ENCODE measurements around the gene CASK.
"Not testable (repeated sequence)": the region's sequence is repeated elsewhere in the genome, so short reads cannot be mapped to it uniquely, and the experiment has no call there.

The CASK gene

DNA sequence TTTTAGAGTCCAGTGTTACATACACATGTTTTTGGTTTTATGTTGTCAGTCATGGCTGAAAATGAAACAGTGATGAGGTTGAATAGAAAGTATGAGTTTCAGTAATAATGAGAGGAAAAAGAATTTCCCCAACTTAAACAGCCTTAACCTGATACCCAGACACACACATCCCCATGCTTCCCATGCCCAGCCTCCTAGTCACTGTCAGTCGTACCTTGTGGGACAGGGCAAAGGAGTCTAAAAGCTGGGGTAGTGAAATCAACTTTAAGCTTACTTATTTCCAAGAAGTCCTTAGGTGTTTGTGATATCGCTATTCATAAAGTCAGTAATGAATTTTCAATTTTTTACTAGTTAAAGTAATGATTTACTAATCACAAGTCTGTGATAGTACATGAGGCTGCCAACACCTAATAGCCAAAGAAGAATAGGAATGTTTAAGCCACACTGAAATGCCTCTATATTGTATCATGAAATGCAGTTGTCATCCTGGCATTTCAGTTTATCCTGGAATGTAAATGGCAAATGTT is 258.9 kb downstream of the CASK start:
- no peak for DNase-seq (ENCODE audit: low read depth, low spot score)
- H3K36me3 ChIP-seq (ENCODE audit: insufficient read depth, low read length), result no peaks in the 10 kb centered on the region
- no peaks in the 10 kb centered on the region for H3K9me3 ChIP-seq (ENCODE audit: low read depth, low read length)
- H3K27ac ChIP-seq, result no peak overlapping the region
- H3K9ac ChIP-seq (ENCODE audit: insufficient read length), result no peak overlapping the region
- TF ChIP-seq FOXP2 (optimal IDR thresholded peaks at IDR 0.05; ENCODE audit: control extremely low read depth, extremely low read length, insufficient read depth) (no peak), EZH2 (IDR thresholded peaks at IDR 0.05) (no peak), POLR2AphosphoS5 (IDR thresholded peaks at IDR 0.05; ENCODE audit: borderline replicate concordance, low read depth, low read length) (no peak)
- no peak overlapping the region for H3K4me3 ChIP-seq

DNA sequence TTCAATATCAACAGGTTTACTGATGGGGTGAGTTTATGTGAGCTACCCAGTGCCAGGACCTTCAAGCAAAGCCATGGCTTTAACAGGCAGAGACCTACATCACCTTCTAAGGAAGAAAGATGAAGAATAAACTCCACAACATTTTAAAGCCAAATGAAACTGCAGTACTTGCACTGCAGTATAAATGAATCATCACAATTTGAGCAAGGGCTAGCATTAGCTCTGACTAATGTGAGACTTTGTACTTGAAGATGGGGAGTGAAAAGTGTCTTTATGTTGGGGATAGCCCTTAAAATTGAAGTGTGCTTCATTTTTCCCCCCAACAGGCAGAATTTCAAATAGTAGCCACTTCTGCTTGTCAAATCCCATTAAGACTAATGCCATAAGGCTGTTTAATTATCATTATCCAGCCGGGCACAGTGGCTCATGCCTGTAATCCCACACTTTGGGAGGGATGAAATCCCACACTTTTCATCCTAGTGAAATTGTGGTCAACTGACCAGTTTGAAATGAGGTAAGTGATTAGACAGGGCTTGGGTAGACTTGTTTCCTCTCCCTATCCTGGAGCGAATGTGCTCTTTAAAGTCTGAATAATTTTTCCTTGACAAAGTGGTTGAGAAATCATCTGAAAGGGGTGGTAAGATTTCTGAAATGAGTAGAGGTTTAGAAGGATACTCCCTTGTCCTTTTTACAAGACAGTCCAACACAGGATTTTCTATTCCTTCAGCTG is 261.8 kb downstream of the CASK start:
- Histone ChIP-seq H3K36me3 (ENCODE audit: insufficient read depth, low read length) (no peaks in the 10 kb centered on the region), H3K9me3 (ENCODE audit: low read depth, low read length) (no peaks in the 10 kb centered on the region)

DNA sequence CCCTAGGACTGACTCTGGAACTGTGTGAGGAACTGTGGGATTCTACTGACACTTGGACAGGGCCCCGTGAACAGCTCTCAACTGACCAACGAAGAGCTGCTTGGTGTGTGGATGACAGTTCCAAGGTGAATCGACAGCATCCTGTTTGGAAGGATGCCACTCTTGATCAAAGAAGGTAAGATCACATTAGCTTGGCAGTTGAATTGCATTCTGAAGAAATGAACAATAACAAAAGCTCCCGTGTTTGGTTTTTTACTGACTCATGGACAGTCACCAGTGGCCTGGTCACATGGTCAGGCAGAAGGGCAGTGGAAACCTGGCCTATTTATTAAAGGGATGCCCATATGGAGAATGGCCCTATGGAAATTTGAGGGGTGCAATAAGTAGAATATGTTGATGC is 267.7 kb downstream of the CASK start:
- Histone ChIP-seq H3K9me3 (ENCODE audit: low read depth, low read length) (no peaks in the 10 kb centered on the region), H3K36me3 (ENCODE audit: insufficient read depth, low read length) (no peaks in the 10 kb centered on the region), H3K9ac (ENCODE audit: insufficient read length) (no peak overlapping the region), H3K27ac (no peak overlapping the region), H3K4me3 (no peak overlapping the region)
- DNase-seq (ENCODE audit: low read depth, low spot score), result no peak
- no peak for TF ChIP-seq POLR2AphosphoS5 (IDR thresholded peaks at IDR 0.05; ENCODE audit: borderline replicate concordance, low read depth, low read length)
- no peak for TF ChIP-seq EZH2 (IDR thresholded peaks at IDR 0.05)
- TF ChIP-seq FOXP2 (optimal IDR thresholded peaks at IDR 0.05; ENCODE audit: control extremely low read depth, extremely low read length, insufficient read depth), result no peak

More for the DNA sequence above, 261.8 kb downstream of the CASK start:
- no peak overlapping the region for H3K4me3 ChIP-seq
- TF ChIP-seq EZH2 (IDR thresholded peaks at IDR 0.05) (no peak), FOXP2 (optimal IDR thresholded peaks at IDR 0.05; ENCODE audit: control extremely low read depth, extremely low read length, insufficient read depth) (no peak), POLR2AphosphoS5 (IDR thresholded peaks at IDR 0.05; ENCODE audit: borderline replicate concordance, low read depth, low read length) (no peak)
- no peak overlapping the region for H3K27ac ChIP-seq
- DNase-seq (ENCODE audit: low read depth, low spot score), result no peak
- no peak overlapping the region for H3K9ac ChIP-seq (ENCODE audit: insufficient read length)

DNA sequence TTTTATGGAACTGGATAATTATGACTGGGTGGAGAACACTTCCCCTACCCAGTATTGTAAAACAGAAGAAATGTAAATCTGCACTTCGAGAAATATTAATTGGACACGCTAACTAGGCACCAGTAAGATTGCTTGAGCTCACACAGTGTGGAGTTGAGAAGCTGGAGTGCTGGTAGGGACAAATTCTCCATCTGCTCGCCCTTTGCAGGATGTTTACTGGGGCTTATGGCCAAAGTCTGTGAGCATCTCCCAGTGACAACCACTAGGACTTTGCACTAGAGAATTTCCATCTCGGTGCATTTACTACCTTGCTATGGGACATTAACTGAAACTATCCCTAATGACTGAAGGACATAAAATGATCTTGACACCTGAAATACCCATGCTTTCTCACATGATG is 268.3 kb downstream of the CASK start:
- Histone ChIP-seq H3K4me3 (no peak overlapping the region), H3K27ac (no peak overlapping the region), H3K9me3 (ENCODE audit: low read depth, low read length) (no peaks in the 10 kb centered on the region), H3K9ac (ENCODE audit: insufficient read length) (no peak overlapping the region), H3K36me3 (ENCODE audit: insufficient read depth, low read length) (no peaks in the 10 kb centered on the region)
- DNase-seq (ENCODE audit: low read depth, low spot score), result no peak
- TF ChIP-seq POLR2AphosphoS5 (IDR thresholded peaks at IDR 0.05; ENCODE audit: borderline replicate concordance, low read depth, low read length), result no peak
- TF ChIP-seq EZH2 (IDR thresholded peaks at IDR 0.05), result no peak
- no peak for TF ChIP-seq FOXP2 (optimal IDR thresholded peaks at IDR 0.05; ENCODE audit: control extremely low read depth, extremely low read length, insufficient read depth)

DNA sequence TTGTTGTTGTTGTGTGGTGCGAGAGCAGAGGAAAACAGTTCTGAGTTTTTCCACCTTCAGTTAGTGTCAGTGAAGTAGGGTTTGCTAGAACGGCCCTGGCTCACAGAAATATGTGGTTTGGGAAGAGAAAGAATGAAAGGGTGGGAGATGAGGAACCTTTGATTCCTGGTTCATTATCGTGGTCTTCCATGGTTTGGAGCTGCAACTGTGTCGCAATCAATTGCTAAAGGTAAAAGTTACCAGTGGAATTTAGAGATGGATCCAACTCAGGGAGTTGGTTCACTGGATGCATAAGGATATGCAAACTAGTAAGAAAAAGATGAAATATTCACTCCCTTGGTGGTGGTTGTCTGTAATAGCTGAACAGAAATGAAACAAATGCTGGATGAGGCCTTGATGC is 270.2 kb downstream of the CASK start:
- DNase-seq (ENCODE audit: low read depth, low spot score), result no peak
- TF ChIP-seq EZH2 (IDR thresholded peaks at IDR 0.05) (no peak), POLR2AphosphoS5 (IDR thresholded peaks at IDR 0.05; ENCODE audit: borderline replicate concordance, low read depth, low read length) (no peak), FOXP2 (optimal IDR thresholded peaks at IDR 0.05; ENCODE audit: control extremely low read depth, extremely low read length, insufficient read depth) (no peak)

DNA sequence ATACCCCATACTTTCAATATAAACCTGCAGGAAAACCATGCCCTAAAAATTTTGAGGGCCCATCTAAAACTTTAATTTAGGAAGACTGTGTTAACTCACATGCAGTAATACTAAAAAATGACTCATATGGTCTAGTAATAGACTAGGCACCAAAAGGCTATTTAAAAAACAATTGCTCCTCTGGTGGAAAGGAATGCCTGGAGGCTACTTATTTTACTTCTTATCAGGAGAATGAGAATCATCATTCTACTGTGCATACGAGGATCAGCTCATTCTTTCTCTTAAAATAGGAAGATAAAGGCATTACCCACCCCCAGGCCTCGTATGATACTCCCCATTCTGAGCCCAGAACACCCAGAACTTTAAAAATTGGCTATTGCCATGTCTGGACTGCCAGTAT is 277.2 kb downstream of the CASK start:
- not testable (repeated sequence) for H3K36me3 ChIP-seq (ENCODE audit: insufficient read depth, low read length); H3K4me3 ChIP-seq; H3K9me3 ChIP-seq (ENCODE audit: low read depth, low read length); H3K27ac ChIP-seq; DNase-seq (ENCODE audit: low read depth, low spot score); H3K9ac ChIP-seq (ENCODE audit: insufficient read length)

More for the DNA sequence above, 270.2 kb downstream of the CASK start:
- Histone ChIP-seq H3K4me3 (no peak overlapping the region), H3K27ac (no peak overlapping the region), H3K9me3 (ENCODE audit: low read depth, low read length) (no peaks in the 10 kb centered on the region), H3K9ac (ENCODE audit: insufficient read length) (no peak overlapping the region), H3K36me3 (ENCODE audit: insufficient read depth, low read length) (no peaks in the 10 kb centered on the region)

DNA sequence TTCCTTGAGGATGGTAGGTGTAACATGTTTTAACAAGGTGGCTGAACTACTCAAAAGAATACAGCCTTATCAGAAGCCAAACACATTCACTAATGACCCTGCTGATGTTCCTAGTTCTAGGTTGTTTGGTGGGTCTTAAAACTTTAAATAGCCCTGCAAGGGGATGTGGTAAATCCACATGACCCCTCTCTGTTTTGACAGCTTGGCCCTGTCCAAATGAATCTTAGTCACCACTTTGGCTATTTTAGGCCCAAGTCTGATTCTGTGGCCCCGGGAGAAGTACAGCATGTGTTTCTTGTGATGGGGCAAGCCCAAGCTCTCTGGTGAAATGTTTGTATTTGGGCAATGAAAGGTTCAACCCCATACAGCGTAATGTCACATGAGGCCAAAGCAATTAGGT is 289.1 kb downstream of the CASK start:
- TF ChIP-seq EZH2 (IDR thresholded peaks at IDR 0.05) (no peak), POLR2AphosphoS5 (IDR thresholded peaks at IDR 0.05; ENCODE audit: borderline replicate concordance, low read depth, low read length) (no peak), FOXP2 (optimal IDR thresholded peaks at IDR 0.05; ENCODE audit: control extremely low read depth, extremely low read length, insufficient read depth) (no peak)
- DNase-seq (ENCODE audit: low read depth, low spot score), result no peak
- no peak overlapping the region for H3K9ac ChIP-seq (ENCODE audit: insufficient read length)
- no peak overlapping the region for H3K27ac ChIP-seq
- H3K4me3 ChIP-seq, result no peak overlapping the region
- no peaks in the 10 kb centered on the region for H3K9me3 ChIP-seq (ENCODE audit: low read depth, low read length)
- no peaks in the 10 kb centered on the region for H3K36me3 ChIP-seq (ENCODE audit: insufficient read depth, low read length)

DNA sequence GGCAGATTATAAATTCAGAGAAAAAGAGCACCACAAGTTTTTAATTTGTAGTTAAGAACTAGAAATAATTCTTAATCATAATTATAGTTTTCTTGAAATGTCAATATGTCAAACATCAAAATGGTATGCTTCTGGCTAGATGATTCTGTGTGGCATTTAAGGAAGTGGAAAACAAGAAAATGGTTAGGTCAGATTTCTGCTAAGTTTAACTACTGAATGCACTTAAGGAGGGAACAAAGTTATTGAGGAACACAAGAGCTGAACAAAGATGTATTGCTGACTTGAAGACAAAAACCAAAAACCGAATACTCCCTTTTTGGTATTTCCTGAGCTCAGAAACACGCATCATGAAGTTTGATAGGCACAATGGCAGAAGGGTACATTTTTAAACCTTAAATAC is 293.3 kb downstream of the CASK start:
- TF ChIP-seq POLR2AphosphoS5 (IDR thresholded peaks at IDR 0.05; ENCODE audit: borderline replicate concordance, low read depth, low read length), result no peak
- no peak for DNase-seq (ENCODE audit: low read depth, low spot score)
- Histone ChIP-seq H3K9ac (ENCODE audit: insufficient read length) (no peak overlapping the region), H3K4me3 (no peak overlapping the region), H3K9me3 (ENCODE audit: low read depth, low read length) (no peaks in the 10 kb centered on the region), H3K36me3 (ENCODE audit: insufficient read depth, low read length) (no peaks in the 10 kb centered on the region), H3K27ac (no peak overlapping the region)

DNA sequence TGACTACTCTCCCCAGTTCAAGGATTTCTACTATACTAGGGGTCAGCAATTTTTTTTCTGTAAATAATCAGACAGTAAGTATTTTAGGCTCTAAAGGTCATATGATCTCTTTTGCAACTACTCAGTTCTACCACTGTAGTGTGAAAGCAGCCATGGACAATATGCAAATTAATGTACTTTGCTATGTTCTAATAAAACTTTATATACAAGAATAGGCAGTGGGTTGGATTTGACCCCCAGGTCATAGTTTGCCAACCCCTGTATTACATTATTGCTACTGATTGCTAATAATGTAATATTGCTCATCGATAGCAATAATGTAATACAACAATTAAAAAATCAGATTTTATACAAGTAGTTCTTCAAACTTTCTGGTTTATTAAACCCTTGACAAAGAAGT is 293.8 kb downstream of the CASK start:
- H3K9me3 ChIP-seq (ENCODE audit: low read depth, low read length), result no peaks in the 10 kb centered on the region

More for the DNA sequence above, 293.8 kb downstream of the CASK start:
- H3K27ac ChIP-seq, result no peak overlapping the region
- H3K9ac ChIP-seq (ENCODE audit: insufficient read length), result no peak overlapping the region
- no peak overlapping the region for H3K4me3 ChIP-seq
- no peak for TF ChIP-seq FOXP2 (optimal IDR thresholded peaks at IDR 0.05; ENCODE audit: control extremely low read depth, extremely low read length, insufficient read depth)
- TF ChIP-seq POLR2AphosphoS5 (IDR thresholded peaks at IDR 0.05; ENCODE audit: borderline replicate concordance, low read depth, low read length), result no peak
- TF ChIP-seq EZH2 (IDR thresholded peaks at IDR 0.05), result no peak
- DNase-seq (ENCODE audit: low read depth, low spot score), result no peak
- no peaks in the 10 kb centered on the region for H3K36me3 ChIP-seq (ENCODE audit: insufficient read depth, low read length)
